Colonic mucosa (tissue), 4 donors: ENCODE results near the gene MYL3. TPM values are rescaled to one million over a fixed set of nuclear protein-coding genes. Genes with fewer than 3 reads are reported as not detected.

Source experiments
- DNase-seq: peaks from one replicate; pipeline ENCODE4 v3.0.0-alpha.2; 2020
- H3K27ac ChIP-seq: fragments of 200-600 bp; one replicate; pipeline ENCODE4 v1.8.0; 2021
- H3K27me3 ChIP-seq: fragments of 200-600 bp; one replicate; pipeline ENCODE4 v1.8.0; 2021
- H3K36me3 ChIP-seq: fragments of 200-600 bp; one replicate; pipeline ENCODE4 v1.8.0; 2021
- H3K4me1 ChIP-seq: fragments of 200-600 bp; one replicate; pipeline ENCODE4 v1.8.0; 2021; ENCODE audit warnings: mild to moderate bottlenecking
- H3K4me3 ChIP-seq: fragments of 200-600 bp; one replicate; pipeline ENCODE4 v1.8.0; 2021
- H3K9ac ChIP-seq, 2 donors: one replicate each; pipeline ENCODE4 v1.7.0; 2013; ENCODE audit warnings: control low read depth in 2 of 2, low read depth in 2 of 2, low read length in 2 of 2
- H3K9me3 ChIP-seq: fragments of 200-600 bp; one replicate; pipeline ENCODE4 v1.8.0; 2021
- CTCF ChIP-seq: fragments of 200-600 bp; IDR thresholded peaks from one replicate; pipeline ENCODE4 v1.8.0; 2022; ENCODE audit warnings: antibody characterized with exemption, mild to moderate bottlenecking
- intact Hi-C: fragments of 100-400 bp; cut with DNase I; formaldehyde crosslinking; loops from one replicate; pipeline ENCODE4 v1.14.1; 2022
- total RNA-seq, 2 donors: library from RNA; stranded (reverse); fragmentation: NEBNext Ultra II Directional in 1 of 2; extraction: Animal tissue kit (Norgen Biotek cat#: 25700) in 1 of 2; gene quantifications; one replicate each; pipeline ENCODE4 v1.2.1, GENCODE V29; 2021
- donor health status: healthy.
- donor health status: DM: no; HTN: no; CAD: no.
- donor health status: DM: no; HTN: no; CAD: no.

Gene MYL3
- total RNA-seq, 2 donors from 2014 or later, result 1.7 TPM; not detected in 1

GRCh38 chr3:46902188-46902631 lies 39.0 kb upstream of the MYL3 start:
- intact Hi-C loops, result no loop called here

GRCh38 chr3:46901591-46902187 lies 38.4 kb upstream of the MYL3 start:
- H3K36me3 ChIP-seq, result no peaks in the 10 kb centered on the region
- intact Hi-C loops, result no loop called here
- DNase-seq, result no peak
- H3K4me1 ChIP-seq, result no peaks in the 10 kb centered on the region
- H3K9me3 ChIP-seq, result no peaks in the 10 kb centered on the region
- TF ChIP-seq CTCF, result no peak
- H3K27me3 ChIP-seq, result peaks cover 16% of the 10 kb centered on the region
- H3K27ac ChIP-seq, result no peak overlapping the region
- H3K4me3 ChIP-seq, result no peak overlapping the region
- no peak overlapping the region for H3K9ac ChIP-seq

More at GRCh38 chr3:46902188-46902631, 39.0 kb upstream of the MYL3 start:
- Histone ChIP-seq H3K4me3 (no peak overlapping the region), H3K9me3 (no peaks in the 10 kb centered on the region), H3K27ac (no peak overlapping the region), H3K9ac (no peak overlapping the region), H3K4me1 (no peaks in the 10 kb centered on the region), H3K27me3 (peaks cover 16% of the 10 kb centered on the region), H3K36me3 (no peaks in the 10 kb centered on the region)
- no peak for TF ChIP-seq CTCF
- no peak for DNase-seq

- H3K36me3 ChIP-seq, result no peaks in the 10 kb centered on the region
- no peak overlapping the region for H3K9ac ChIP-seq
- H3K9me3 ChIP-seq, result no peaks in the 10 kb centered on the region
- H3K4me1 ChIP-seq, result no peaks in the 10 kb centered on the region
- no peak overlapping the region for H3K4me3 ChIP-seq
- intact Hi-C loops, result no loop called here
- no peak for DNase-seq
- TF ChIP-seq CTCF, result no peak
- H3K27me3 ChIP-seq, result peaks cover 16% of the 10 kb centered on the region
- H3K27ac ChIP-seq, result no peak overlapping the region
Measured at GRCh38 chr3:46901061-46901460, 37.8 kb upstream of the MYL3 start.

GRCh38 chr3:46900356-46900755 lies 37.1 kb upstream of the MYL3 start:
- no peak overlapping the region for H3K27ac ChIP-seq
- TF ChIP-seq CTCF, result no peak
- DNase-seq, result no peak
- no peak overlapping the region for H3K4me3 ChIP-seq
- H3K9ac ChIP-seq, result no peak overlapping the region
- no peaks in the 10 kb centered on the region for H3K36me3 ChIP-seq
- no peaks in the 10 kb centered on the region for H3K9me3 ChIP-seq
- H3K27me3 ChIP-seq, result peaks cover 16% of the 10 kb centered on the region
- intact Hi-C loops, result no loop called here
- no peaks in the 10 kb centered on the region for H3K4me1 ChIP-seq

GRCh38 chr3:46900007-46900292 lies 36.7 kb upstream of the MYL3 start:
- no peak for DNase-seq
- Histone ChIP-seq H3K4me3 (no peak overlapping the region), H3K9ac (no peak overlapping the region), H3K9me3 (no peaks in the 10 kb centered on the region), H3K27me3 (peaks cover 16% of the 10 kb centered on the region), H3K36me3 (no peaks in the 10 kb centered on the region), H3K4me1 (no peaks in the 10 kb centered on the region), H3K27ac (no peak overlapping the region)
- no peak for TF ChIP-seq CTCF
- intact Hi-C loops, result no loop called here
